Stimulated activated CD4-positive, alpha-beta T cell treated with anti-CD3 and anti-CD28 coated beads, Interleukin-2, amount 100 ng/mL, for 24 hours (primary cell): ENCODE data around the gene TK1.
"Not testable (repeated sequence)": the region's sequence is repeated elsewhere in the genome, so short reads cannot be mapped to it uniquely, and the experiment has no call there.

Experiments used
- DNase-seq, 2 donors: peaks; one replicate each; pipeline ENCODE4 v3.0.0-alpha.2; 2020

TK1 gene

GRCh38 chr17:78186692-78187595 is at the start of gene TK1, which contains the start of gene AFMID:
TK1 (minus strand) TSS chr17:78187052; CDS start chr17:78186994, 58 bp downstream.
AFMID (plus strand) TSS chr17:78187362; CDS start chr17:78187371, 9 bp downstream.
- peak; percentile 90 to 98 for DNase-seq

GRCh38 chr17:78235885-78236284 is 49.0 kb upstream of the TK1 start:
- DNase-seq = no peak

- DNase-seq = not testable (repeated sequence)
Observed at GRCh38 chr17:78235022-78235421, 48.2 kb upstream of the TK1 start.

GRCh38 chr17:78234261-78234865 is 47.5 kb upstream of the TK1 start:
- DNase-seq = no peak

GRCh38 chr17:78233678-78234077 is 46.8 kb upstream of the TK1 start:
- DNase-seq = no peak

GRCh38 chr17:78232859-78233173 is 46.0 kb upstream of the TK1 start:
- no peak for DNase-seq

- DNase-seq = peak in 1 of 2 donors; percentile 47
Observed at GRCh38 chr17:78231991-78232858, 45.4 kb upstream of the TK1 start.

- DNase-seq = no peak
Observed at GRCh38 chr17:78230996-78231935, 44.4 kb upstream of the TK1 start, which contains the start of gene TMEM235. TMEM235 (plus strand) TSS chr17:78231631; CDS start chr17:78232024, 393 bp downstream.

- no peak for DNase-seq
Observed at GRCh38 chr17:78230252-78230962, 43.6 kb upstream of the TK1 start.

- DNase-seq = no peak
Observed at GRCh38 chr17:78228176-78228575, 41.3 kb upstream of the TK1 start.

- DNase-seq = no peak
Observed at GRCh38 chr17:78227455-78227916, 40.6 kb upstream of the TK1 start.

GRCh38 chr17:78226759-78227454 is 40.1 kb upstream of the TK1 start:
- DNase-seq = peak in 1 of 2 donors; percentile 15

- DNase-seq = no peak
Observed at GRCh38 chr17:78226055-78226758, 39.4 kb upstream of the TK1 start.

- DNase-seq = no peak
Observed at GRCh38 chr17:78225088-78225865, 38.4 kb upstream of the TK1 start.

GRCh38 chr17:78224231-78225087 is 37.6 kb upstream of the TK1 start:
- no peak for DNase-seq

- no peak for DNase-seq
Observed at GRCh38 chr17:78223765-78224164, 36.9 kb upstream of the TK1 start.

GRCh38 chr17:78223061-78223460 is 36.2 kb upstream of the TK1 start:
- no peak for DNase-seq
